ENCODE data around the gene SCARB1.

SCARB1 gene

DNA sequence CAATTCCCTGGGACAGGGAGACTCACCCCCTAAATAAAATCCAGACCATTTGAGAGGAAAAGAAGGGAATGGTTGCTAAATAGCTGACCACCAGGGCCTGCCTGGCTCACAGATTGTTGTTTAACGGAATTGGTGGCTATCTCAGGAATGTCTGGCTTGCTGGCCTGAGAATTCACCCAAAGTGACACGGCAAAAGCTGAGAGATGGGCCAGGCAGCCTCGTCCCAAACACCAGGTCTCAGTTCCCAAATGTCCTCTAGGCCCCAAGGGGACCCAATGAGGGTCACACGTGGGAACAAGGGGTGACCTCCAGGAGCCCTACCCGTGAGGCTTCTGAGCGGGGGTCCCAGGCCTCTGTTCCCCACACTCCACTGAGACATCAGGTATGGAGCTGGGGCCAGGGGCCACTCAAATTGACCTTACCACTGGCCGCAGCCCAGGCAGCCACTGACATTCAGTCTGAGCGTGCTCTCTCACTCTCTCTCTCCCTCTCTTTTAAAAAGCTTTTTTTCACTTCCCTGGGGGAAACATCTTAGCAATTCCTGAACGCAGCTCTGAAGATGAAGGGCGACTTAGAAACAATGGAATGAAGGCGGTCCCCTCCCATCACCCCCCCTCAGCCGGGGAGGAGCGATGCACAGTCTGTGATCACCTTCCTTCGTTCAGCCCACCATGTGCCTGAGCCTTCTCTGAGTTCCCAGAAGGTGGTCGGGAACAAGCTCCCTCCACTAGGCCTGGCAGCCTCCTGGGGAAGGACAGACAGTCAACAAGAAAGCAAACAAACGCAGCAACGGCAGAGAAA lies 131.2 kb downstream of the SCARB1 start:
- TF ChIP-seq, protein P1, sequence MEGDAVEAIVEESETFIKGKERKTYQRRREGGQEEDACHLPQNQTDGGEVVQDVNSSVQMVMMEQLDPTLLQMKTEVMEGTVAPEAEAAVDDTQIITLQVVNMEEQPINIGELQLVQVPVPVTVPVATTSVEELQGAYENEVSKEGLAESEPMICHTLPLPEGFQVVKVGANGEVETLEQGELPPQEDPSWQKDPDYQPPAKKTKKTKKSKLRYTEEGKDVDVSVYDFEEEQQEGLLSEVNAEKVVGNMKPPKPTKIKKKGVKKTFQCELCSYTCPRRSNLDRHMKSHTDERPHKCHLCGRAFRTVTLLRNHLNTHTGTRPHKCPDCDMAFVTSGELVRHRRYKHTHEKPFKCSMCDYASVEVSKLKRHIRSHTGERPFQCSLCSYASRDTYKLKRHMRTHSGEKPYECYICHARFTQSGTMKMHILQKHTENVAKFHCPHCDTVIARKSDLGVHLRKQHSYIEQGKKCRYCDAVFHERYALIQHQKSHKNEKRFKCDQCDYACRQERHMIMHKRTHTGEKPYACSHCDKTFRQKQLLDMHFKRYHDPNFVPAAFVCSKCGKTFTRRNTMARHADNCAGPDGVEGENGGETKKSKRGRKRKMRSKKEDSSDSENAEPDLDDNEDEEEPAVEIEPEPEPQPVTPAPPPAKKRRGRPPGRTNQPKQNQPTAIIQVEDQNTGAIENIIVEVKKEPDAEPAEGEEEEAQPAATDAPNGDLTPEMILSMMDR (IDR thresholded peaks at IDR 0.05) = no peak
- no peak overlapping the region for H3K4me3 ChIP-seq
- peak overlapping the region; percentile 53 to 89 for H3K27ac ChIP-seq
- no peak for DNase-seq (ENCODE audit: low spot score)

DNA sequence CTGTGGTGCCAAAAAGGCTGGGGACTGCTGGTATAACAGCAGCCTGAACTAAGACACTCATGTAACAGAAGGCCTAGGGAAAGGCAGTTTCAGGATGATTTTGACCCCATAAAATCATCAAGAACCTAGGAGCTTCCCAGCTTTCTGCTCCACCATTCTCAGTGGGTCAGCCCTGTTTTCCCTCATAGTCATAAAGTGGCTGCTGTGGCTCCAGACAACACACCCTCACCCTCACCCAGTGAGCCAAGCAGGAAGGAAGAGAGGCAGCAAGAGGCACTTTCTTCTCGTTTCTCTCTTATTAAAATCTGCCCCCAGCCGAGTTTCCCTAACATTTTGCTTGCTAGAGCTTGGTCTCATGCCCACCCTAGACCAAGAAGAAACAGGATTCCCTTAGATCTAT lies 131.8 kb downstream of the SCARB1 start:
- Histone ChIP-seq H3K27ac (peak overlapping the region; percentile 53 to 89), H3K4me3 (no peak overlapping the region)
- no peak for DNase-seq (ENCODE audit: low spot score)
- TF ChIP-seq, protein P1 (IDR thresholded peaks at IDR 0.05) = no peak

DNA sequence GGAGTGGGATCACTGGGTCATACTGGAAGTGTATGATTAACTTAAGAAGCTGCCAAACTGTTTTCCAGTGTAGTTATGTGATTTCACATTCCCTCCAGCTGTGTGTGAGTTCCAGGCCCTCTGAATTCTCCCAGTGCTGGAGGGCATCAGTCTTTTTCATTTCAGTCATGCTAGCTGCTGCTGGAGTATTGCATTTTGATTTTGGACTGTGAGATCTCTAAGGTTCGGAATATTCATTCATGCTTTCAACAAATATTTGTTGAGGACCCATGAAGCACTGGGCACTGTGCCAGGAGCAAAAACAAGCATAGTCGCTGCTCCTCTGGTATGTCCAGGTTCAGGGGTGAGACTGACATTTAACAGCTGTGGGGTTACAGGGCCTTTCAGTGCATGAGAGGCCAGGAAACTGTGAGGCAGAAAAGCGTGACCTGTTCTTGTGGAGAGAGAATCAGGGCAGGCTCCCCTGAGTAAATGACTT lies 133.2 kb downstream of the SCARB1 start:
- no peak for DNase-seq (ENCODE audit: low spot score)
- TF ChIP-seq, protein P1 (IDR thresholded peaks at IDR 0.05) = no peak
- Histone ChIP-seq H3K27ac (peak overlapping the region; percentile 53 to 89), H3K4me3 (no peak overlapping the region)

DNA sequence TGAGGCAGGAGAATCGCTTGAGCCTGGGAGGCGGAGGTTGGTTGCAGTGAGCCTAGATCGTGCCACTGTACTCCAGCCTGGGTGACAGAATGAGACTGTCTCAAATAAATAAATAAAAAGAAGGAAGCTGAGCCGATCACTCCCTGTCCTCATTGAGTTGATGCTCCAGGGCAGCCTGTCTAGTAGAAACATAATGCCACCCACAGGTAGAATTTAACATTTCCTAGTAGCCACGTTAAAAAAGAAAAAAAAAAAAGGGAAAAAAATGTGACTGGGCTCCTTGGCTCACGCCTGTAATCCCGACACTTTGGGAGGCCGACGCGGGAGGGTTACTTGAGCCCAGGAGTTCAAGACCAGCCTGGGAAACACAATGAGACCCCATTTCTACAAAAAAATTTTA lies 135.7 kb downstream of the SCARB1 start:
- peak overlapping the region; percentile 4 to 63 for H3K27ac ChIP-seq
- TF ChIP-seq, protein P1 (IDR thresholded peaks at IDR 0.05) = no peak
- H3K4me3 ChIP-seq = no peak overlapping the region
- no peak for DNase-seq (ENCODE audit: low spot score)

DNA sequence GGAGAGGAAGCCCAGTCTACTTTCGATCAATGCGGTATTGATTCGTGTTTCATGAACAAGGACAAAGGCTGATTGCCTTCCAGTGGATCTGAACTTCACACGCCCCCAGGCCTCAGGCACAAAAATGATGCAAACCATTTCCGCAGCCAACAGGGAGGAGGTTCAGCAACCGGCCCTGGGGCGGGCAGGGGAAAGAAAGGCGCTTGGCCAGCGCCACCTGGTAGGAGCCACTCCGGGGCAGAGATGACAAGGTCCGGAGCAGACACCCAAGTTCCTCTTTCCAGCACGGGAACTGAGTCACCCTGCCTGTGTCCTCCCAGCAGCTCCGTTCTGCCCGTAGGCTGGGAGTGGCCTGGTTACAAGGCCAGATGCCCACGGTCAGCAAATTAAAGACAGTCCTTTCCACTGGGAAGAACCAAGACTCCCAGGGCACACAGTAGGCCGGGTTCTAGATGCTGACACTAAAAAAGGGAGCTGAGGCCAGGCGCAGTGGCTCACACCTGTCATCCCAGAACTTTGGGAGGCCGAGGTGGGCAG lies 136.3 kb downstream of the SCARB1 start:
- Histone ChIP-seq H3K4me3 (no peak overlapping the region), H3K27ac (peak overlapping the region; percentile 4 to 79)
- TF ChIP-seq, protein P1 (IDR thresholded peaks at IDR 0.05) = no peak
- no peak for DNase-seq (ENCODE audit: low spot score)
